Progenitor cell of endocrine pancreas (in vitro differentiated cells): Measurements from ENCODE around the gene RGS7. TPM values are rescaled to one million over a fixed set of nuclear protein-coding genes. Genes with fewer than 3 reads are reported as not detected.

ENCODE experiments used
- DNase-seq: peaks from one replicate; pipeline ENCODE4 v3.0.0; 2021; ENCODE audit warnings: low spot score; ENCODE audit not compliant: unreplicated experiment
- H3K27ac Mint-ChIP-seq: 2 replicates; pipeline ENCODE4 v1.8.0; 2021; ENCODE audit warnings: mild to moderate bottlenecking, moderate library complexity, mixed read lengths
- H3K27me3 Mint-ChIP-seq: 2 replicates; pipeline ENCODE4 v1.8.0; 2021; ENCODE audit warnings: mixed read lengths
- H3K36me3 Mint-ChIP-seq: 2 replicates; pipeline ENCODE4 v1.8.0; 2022; ENCODE audit warnings: mixed read lengths; ENCODE audit not compliant: insufficient read depth
- H3K4me1 Mint-ChIP-seq: 2 replicates; pipeline ENCODE4 v1.8.0; 2021; ENCODE audit warnings: low read depth, mixed read lengths
- H3K4me3 Mint-ChIP-seq: 2 replicates; pipeline ENCODE4 v1.8.0; 2021; ENCODE audit warnings: low read depth, mild to moderate bottlenecking, moderate library complexity, mixed read lengths
- H3K9me3 Mint-ChIP-seq: 2 replicates; pipeline ENCODE4 v1.8.0; 2021; ENCODE audit warnings: low read depth, mixed read lengths
- total RNA-seq: library from RNA; stranded (reverse); gene quantifications from 2 replicates; pipeline ENCODE4 v1.2.1, GENCODE V29; 2021
- TF ChIP-seq, protein P1 (sequence below): fragments of 200-600 bp; sonication (generic); IDR thresholded peaks from one replicate; pipeline ENCODE4 v1.5.0; 2021; ENCODE audit warnings: antibody characterized with exemption, mild to moderate bottlenecking; ENCODE audit not compliant: unreplicated experiment

The RGS7 gene
- total RNA-seq, 1 donor from 2014 or later = 2.4 TPM

DNA sequence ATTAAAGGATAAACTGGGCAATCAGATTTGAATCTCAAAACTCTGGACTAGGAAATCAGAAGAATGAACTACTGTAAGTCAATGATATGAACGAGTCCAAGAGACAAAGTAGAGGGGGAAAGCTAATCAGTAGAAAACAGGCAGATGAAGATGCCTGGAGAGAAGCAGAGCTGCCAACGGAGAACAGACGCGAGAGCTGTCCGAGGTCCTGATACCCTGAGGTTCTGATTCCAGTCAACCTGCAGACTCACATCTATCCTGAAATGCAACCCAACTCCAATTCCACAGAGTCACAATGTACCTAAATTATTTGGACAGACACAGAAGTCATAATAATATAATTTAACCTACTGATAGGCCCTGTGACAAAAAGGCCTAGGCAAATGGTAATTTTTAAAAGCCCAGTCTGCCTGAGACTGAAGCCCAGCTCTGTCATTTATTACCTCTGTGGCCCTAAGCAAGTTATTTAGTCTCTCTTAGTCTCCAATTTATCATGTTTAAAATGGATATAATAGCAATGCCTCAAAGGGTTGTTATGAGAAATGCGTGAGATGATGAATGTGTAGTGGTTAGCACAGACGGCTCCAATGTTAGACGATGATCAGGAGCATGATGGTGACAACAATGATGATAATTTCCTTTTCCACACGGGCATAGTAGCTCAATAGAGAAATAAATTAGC is 33.4 kb downstream of the RGS7 start:
- Mint-ChIP-seq H3K9me3 (no peaks in the 10 kb centered on the region), H3K4me3 (no peak overlapping the region), H3K27ac (no peak overlapping the region), H3K27me3 (peaks cover 3% of the 10 kb centered on the region), H3K36me3 (no peaks in the 10 kb centered on the region), H3K4me1 (no peaks in the 10 kb centered on the region)
- TF ChIP-seq, protein P1, sequence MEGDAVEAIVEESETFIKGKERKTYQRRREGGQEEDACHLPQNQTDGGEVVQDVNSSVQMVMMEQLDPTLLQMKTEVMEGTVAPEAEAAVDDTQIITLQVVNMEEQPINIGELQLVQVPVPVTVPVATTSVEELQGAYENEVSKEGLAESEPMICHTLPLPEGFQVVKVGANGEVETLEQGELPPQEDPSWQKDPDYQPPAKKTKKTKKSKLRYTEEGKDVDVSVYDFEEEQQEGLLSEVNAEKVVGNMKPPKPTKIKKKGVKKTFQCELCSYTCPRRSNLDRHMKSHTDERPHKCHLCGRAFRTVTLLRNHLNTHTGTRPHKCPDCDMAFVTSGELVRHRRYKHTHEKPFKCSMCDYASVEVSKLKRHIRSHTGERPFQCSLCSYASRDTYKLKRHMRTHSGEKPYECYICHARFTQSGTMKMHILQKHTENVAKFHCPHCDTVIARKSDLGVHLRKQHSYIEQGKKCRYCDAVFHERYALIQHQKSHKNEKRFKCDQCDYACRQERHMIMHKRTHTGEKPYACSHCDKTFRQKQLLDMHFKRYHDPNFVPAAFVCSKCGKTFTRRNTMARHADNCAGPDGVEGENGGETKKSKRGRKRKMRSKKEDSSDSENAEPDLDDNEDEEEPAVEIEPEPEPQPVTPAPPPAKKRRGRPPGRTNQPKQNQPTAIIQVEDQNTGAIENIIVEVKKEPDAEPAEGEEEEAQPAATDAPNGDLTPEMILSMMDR = no peak
- DNase-seq = peak; percentile 48

DNA sequence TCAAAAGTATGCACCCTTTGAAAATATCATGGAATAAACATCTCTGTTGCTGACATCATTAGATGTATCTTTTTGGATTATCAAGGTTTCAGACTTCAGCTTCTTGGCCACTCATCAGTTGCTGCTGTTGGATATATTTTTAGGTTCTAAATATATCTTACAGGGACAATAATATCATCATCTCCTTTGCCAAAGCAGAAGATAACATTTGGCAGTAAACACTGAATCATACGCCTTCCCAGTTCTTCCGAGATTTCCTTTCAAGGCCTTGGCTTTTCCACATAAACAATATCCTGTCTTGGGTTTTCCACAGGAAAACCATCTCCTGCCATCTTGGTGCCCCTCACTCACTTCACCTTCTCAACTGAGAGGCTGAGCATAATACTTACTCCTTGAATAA is 39.3 kb downstream of the RGS7 start:
- Mint-ChIP-seq H3K36me3 (no peaks in the 10 kb centered on the region), H3K27me3 (peaks cover 3% of the 10 kb centered on the region), H3K4me3 (no peak overlapping the region), H3K27ac (no peak overlapping the region), H3K9me3 (no peaks in the 10 kb centered on the region), H3K4me1 (no peaks in the 10 kb centered on the region)
- DNase-seq = no peak
- TF ChIP-seq, protein P1 = no peak

DNA sequence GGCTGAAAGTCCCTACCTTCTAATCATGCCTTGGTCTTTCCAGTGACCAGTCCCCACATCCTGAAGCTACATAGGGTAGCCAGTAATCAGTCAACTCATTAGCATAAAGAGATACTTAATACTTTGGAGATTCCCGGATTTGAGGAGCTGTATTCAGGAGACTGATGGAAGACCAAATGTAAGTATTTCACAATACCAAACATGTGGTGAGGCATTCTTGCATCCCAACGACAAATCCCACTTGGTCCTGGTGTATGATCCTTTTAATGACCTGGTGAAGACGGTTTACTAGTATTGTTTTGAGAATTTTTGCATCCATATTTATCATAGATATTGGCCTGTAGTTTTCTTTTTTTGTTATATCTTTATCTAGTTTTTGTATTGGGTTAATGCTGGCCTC is 40.6 kb downstream of the RGS7 start:
- no peaks in the 10 kb centered on the region for H3K9me3 Mint-ChIP-seq
- no peak for DNase-seq
- no peaks in the 10 kb centered on the region for H3K36me3 Mint-ChIP-seq
- TF ChIP-seq, protein P1 = no peak
- no peaks in the 10 kb centered on the region for H3K4me1 Mint-ChIP-seq
- no peak overlapping the region for H3K27ac Mint-ChIP-seq
- no peaks in the 10 kb centered on the region for H3K27me3 Mint-ChIP-seq
- H3K4me3 Mint-ChIP-seq = no peak overlapping the region

DNA sequence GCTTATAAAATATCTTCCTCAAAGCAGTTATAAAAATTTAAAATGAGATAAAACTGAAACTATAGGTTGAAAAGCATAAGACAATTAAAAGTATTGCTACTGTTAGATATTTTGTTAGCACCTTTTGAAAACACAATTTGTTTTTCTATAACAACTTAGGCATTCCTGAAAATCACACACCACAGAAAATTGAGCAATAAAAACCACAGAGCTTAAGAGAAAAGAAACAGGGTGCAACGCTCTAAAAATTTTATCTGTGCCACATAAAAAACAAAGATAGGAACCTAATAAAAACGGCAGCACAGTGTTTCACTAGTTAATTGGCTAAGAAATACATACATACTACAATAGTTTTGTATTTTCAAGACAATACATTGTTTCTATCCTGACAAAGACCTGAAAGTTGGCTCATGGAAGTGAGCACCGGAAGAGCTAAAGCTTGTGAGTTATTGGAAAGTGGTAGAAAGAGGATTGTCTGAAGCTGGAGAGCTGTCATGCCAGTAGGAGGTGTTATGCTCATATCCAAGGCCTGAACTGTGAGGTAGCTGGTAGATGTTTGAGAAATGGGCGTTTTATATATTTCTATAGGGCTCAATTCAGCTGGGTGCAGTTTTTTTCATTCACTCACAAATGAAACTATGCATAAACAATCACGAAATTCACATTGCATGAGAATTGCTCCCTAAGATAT is 45.8 kb downstream of the RGS7 start:
- no peaks in the 10 kb centered on the region for H3K4me1 Mint-ChIP-seq
- no peaks in the 10 kb centered on the region for H3K9me3 Mint-ChIP-seq
- TF ChIP-seq, protein P1 = no peak
- DNase-seq = no peak
- H3K4me3 Mint-ChIP-seq = no peak overlapping the region
- no peaks in the 10 kb centered on the region for H3K27me3 Mint-ChIP-seq
- H3K27ac Mint-ChIP-seq = no peak overlapping the region
- H3K36me3 Mint-ChIP-seq = no peaks in the 10 kb centered on the region

DNA sequence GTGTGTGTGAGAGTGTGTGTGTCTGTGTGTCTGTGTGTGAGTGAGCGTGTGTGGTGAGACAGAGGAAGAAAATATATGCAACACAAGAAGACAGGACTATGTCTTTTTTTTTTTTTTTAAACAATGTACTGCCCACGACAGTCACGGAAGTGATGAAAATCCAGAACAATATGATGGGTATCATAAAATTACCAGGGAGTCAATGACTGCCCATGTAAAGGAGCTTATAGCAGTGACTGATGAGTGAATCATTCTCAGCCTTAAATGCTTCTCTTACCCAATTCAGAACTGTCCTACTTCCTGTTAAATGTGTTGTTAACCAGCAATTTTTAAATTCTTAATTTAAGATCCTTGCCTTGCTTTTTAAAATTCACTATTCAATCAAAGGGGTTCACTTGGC is 46.6 kb downstream of the RGS7 start:
- Mint-ChIP-seq H3K4me1 (no peaks in the 10 kb centered on the region), H3K36me3 (no peaks in the 10 kb centered on the region), H3K9me3 (no peaks in the 10 kb centered on the region), H3K27me3 (no peaks in the 10 kb centered on the region), H3K27ac (no peak overlapping the region), H3K4me3 (no peak overlapping the region)
- no peak for DNase-seq
- TF ChIP-seq, protein P1 = no peak
